HL-60 (cell line): ENCODE data around the gene PSMB7.

Experiments
- DNase-seq, 2 experiments: peaks; one replicate each; pipeline ENCODE4 v3.0.0-alpha.2; 2010 to 2020; ENCODE audit warnings: low read depth in 1 of 2, low spot score in 1 of 2
- H3K27ac ChIP-seq: fragments of 250-450 bp; sonication (Bioruptor Pico); replicated peaks from 2 replicates; pipeline ENCODE4 v1.5.1; 2020; ENCODE audit warnings: mild to moderate bottlenecking, moderate library complexity
- H3K27me3 ChIP-seq: fragments of 250-450 bp; sonication (Bioruptor Pico); 2 replicates; pipeline ENCODE4 v1.5.1; 2021; ENCODE audit warnings: mild to moderate bottlenecking, moderate library complexity; ENCODE audit not compliant: insufficient read depth, poor library complexity, severe bottlenecking
- H3K4me3 ChIP-seq: replicated peaks from 2 replicates; pipeline ENCODE4 v1.5.1; 2011; ENCODE audit warnings: mild to moderate bottlenecking, control low read depth, low read length; ENCODE audit not compliant: insufficient read depth
- GABPA ChIP-seq: IDR thresholded peaks from 2 replicates; pipeline ENCODE4 v1.6.1; 2012; ENCODE audit warnings: low read depth
- POLR2AphosphoS5 ChIP-seq: IDR thresholded peaks from 2 replicates; pipeline ENCODE4 v1.6.1; 2012; ENCODE audit warnings: low read depth
- SPI1 ChIP-seq: IDR thresholded peaks from 2 replicates; pipeline ENCODE4 v1.6.1; 2012; ENCODE audit warnings: low read depth, mild to moderate bottlenecking, borderline replicate concordance
- TF ChIP-seq, protein P1 (sequence below): IDR thresholded peaks from one replicate; pipeline ENCODE4 v1.5.1; 2011; ENCODE audit warnings: low read length, control low read depth, inconsistent platforms; ENCODE audit not compliant: insufficient read depth
- TF ChIP-seq, protein P2 (sequence below): IDR thresholded peaks from 2 replicates; pipeline ENCODE4 v1.6.1; 2012; ENCODE audit warnings: low read depth; ENCODE audit not compliant: insufficient replicate concordance

The PSMB7 gene

DNA sequence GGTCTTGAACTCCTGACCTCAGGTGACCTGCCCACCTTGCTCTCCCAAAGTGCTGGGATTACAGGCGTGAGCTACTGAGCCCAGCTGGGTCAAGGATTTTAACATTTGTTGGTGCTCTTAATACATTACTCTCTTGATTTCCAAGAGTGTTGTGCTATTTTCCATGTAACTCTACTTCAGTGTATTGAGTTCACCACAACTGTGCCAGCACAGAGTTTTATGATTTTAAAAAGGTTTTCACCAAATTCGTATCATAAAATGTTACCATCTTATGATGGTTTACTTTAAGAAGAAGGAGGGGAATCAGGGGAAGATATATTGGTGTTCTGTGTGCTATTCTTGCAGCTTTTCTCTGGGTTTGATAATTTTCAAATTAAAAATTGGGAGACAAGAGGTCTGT, 28.4 kb upstream of the PSMB7 start:
- TF ChIP-seq, protein P1, sequence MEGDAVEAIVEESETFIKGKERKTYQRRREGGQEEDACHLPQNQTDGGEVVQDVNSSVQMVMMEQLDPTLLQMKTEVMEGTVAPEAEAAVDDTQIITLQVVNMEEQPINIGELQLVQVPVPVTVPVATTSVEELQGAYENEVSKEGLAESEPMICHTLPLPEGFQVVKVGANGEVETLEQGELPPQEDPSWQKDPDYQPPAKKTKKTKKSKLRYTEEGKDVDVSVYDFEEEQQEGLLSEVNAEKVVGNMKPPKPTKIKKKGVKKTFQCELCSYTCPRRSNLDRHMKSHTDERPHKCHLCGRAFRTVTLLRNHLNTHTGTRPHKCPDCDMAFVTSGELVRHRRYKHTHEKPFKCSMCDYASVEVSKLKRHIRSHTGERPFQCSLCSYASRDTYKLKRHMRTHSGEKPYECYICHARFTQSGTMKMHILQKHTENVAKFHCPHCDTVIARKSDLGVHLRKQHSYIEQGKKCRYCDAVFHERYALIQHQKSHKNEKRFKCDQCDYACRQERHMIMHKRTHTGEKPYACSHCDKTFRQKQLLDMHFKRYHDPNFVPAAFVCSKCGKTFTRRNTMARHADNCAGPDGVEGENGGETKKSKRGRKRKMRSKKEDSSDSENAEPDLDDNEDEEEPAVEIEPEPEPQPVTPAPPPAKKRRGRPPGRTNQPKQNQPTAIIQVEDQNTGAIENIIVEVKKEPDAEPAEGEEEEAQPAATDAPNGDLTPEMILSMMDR: no peak
- TF ChIP-seq SPI1: no peak
- TF ChIP-seq POLR2AphosphoS5: no peak
- TF ChIP-seq GABPA: no peak
- TF ChIP-seq, protein P2, sequence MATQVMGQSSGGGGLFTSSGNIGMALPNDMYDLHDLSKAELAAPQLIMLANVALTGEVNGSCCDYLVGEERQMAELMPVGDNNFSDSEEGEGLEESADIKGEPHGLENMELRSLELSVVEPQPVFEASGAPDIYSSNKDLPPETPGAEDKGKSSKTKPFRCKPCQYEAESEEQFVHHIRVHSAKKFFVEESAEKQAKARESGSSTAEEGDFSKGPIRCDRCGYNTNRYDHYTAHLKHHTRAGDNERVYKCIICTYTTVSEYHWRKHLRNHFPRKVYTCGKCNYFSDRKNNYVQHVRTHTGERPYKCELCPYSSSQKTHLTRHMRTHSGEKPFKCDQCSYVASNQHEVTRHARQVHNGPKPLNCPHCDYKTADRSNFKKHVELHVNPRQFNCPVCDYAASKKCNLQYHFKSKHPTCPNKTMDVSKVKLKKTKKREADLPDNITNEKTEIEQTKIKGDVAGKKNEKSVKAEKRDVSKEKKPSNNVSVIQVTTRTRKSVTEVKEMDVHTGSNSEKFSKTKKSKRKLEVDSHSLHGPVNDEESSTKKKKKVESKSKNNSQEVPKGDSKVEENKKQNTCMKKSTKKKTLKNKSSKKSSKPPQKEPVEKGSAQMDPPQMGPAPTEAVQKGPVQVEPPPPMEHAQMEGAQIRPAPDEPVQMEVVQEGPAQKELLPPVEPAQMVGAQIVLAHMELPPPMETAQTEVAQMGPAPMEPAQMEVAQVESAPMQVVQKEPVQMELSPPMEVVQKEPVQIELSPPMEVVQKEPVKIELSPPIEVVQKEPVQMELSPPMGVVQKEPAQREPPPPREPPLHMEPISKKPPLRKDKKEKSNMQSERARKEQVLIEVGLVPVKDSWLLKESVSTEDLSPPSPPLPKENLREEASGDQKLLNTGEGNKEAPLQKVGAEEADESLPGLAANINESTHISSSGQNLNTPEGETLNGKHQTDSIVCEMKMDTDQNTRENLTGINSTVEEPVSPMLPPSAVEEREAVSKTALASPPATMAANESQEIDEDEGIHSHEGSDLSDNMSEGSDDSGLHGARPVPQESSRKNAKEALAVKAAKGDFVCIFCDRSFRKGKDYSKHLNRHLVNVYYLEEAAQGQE: no peak
- no peaks in the 10 kb centered on the region for H3K27me3 ChIP-seq
- no peak for DNase-seq
- no peak overlapping the region for H3K4me3 ChIP-seq
- no peak overlapping the region for H3K27ac ChIP-seq

DNA sequence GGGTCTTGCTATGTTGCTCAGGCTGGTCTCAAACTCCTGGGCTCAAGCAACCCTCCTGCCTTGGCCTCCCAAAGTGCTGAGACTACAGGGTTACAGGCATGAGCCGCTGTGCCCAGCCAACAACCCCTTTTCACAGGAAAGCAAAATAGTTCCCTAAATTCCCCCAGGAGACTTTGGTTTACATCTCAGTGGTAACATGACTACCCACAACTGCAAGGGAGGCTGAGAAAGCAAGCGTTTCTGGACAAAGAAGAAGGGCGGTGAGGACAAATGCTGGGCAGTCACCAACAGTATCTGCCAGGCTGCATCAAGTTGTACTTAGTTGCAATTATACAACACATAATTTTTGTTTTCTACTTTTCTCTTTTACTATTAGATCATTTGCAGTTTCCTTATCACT, 27.6 kb upstream of the PSMB7 start:
- Histone ChIP-seq H3K4me3 (no peak overlapping the region), H3K27ac (no peak overlapping the region), H3K27me3 (no peaks in the 10 kb centered on the region)
- TF ChIP-seq GABPA (no peak), POLR2AphosphoS5 (no peak), SPI1 (no peak)
- TF ChIP-seq, protein P1: no peak
- TF ChIP-seq, protein P2: no peak
- DNase-seq: no peak

DNA sequence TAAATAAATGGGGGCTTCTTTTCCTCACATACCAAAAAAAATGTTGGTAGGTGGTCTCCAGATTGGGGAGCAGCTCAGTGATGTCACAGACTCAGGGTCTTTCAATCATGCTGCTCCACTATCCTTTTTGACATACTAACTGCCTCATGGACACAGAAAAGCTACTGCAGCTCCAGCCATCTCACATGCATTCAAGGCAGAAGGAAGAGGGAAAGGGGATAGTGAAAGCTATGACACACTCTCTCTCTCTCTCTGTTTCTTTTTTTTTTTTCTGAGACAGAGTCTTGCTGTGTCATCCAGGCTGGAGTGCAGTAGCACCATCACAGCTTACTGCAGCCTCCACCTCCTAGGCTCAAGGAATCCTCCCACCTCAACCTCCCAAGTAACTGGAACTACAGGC, 27.1 kb upstream of the PSMB7 start:
- H3K4me3 ChIP-seq: no peak overlapping the region
- DNase-seq: no peak
- TF ChIP-seq, protein P1: no peak
- TF ChIP-seq GABPA (no peak), POLR2AphosphoS5 (no peak), SPI1 (no peak)
- TF ChIP-seq, protein P2: no peak
- H3K27ac ChIP-seq: no peak overlapping the region
- no peaks in the 10 kb centered on the region for H3K27me3 ChIP-seq
